Measurements from ENCODE around the gene KLHL25.

DNA sequence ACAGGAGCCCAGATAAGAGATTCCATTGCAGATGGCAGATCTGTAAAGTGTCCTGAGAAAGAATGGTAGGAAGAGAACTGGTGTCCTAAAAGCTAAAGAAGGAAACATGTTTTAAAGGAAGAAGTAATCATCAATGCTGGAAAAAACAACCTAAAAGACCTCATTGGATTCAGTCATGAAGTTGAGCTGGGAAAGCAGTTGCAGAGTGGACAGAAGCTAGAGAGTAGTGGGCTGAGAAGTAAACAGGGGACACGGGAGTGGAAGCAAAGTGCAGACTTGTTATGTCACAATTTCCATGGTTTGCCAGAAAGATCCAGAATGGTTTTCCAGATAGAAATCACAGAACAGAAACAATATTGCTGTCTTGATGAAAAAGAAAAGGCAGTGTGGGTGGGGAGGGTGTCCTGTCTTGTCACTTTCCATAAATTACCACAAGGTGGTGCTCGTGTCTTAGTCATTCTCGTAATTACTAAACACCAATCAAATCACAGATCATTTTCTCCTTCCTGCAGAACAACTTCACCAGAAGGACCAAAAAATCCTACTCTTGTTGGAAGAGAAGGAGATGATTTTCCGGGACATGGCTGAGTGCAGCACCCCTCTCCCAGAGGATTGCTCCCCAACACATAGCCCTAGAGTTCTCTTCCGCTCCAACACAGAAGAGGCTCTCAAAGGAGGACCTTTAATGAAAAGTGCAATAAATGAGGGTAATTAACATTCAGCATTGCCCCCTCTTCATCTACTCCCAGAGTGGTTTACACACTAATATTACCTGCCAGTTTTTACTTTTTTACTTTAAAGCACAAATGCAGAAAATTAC lies 64.5 kb downstream of the KLHL25 start:
- TF ChIP-seq CTCF (IDR thresholded peaks at IDR 0.05) (peak; percentile 62 to 83 (median 72)), POLR2AphosphoS5 (IDR thresholded peaks at IDR 0.05) (peak in 3 of 4 donors; percentile 18 to 25 (median 22)), EP300 (IDR thresholded peaks at IDR 0.05) (no peak)

All from sigmoid colon (tissue), 4 donors.